ENCODE measurements around the gene EVX2.

EVX2 gene

DNA sequence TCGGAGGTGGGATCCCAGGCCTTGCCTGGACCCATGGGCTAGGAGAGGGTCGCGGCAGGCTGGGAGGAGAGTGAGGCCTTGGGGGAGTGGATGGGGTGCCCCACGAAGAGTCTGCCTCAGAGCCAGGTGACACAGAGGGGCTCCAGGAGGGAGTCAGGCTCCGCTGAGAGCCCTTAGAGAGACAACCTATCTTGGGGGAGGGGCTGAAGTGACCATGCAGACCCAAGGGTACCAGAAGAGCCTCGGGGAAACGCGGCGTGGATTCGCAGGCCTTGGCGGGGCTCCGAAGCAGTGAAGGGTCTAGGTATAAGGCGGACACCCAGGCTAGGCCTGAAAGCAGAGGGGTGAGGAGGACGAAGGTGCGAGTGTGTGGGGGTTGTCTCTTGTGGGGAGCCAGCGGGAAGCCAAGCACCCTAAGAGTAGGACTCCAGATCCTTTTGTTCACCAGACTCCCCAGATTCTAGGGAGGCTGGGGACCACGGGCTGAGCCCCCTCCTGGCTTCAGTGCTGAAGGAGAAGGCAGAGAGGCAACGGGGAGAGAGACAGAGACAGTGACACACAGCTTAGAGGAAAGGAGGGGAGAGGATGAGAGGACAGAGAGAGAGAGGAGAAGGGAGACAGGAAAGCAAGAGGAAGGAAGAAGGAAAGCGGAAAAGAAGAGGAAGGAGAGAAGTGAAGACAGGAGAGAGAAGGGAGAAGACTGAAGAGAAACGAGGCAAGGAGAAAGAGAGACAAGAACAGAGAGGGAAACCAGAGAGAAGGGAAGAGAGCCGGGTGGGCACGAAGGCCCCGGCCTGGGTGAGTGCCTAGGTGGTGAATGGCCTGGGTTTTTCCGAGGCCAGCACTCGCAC lies 22.2 kb upstream of the EVX2 start:
- no peak for TF ChIP-seq CTCF (conservative IDR thresholded peaks at IDR 0.05; ENCODE audit: control insufficient read depth, insufficient read depth, low read depth, low read length)
- no peak overlapping the region for H3K4me3 ChIP-seq (ENCODE audit: control insufficient read depth, low read depth, low read length)
- DNase-seq (ENCODE audit: low read depth) = no peak

DNA sequence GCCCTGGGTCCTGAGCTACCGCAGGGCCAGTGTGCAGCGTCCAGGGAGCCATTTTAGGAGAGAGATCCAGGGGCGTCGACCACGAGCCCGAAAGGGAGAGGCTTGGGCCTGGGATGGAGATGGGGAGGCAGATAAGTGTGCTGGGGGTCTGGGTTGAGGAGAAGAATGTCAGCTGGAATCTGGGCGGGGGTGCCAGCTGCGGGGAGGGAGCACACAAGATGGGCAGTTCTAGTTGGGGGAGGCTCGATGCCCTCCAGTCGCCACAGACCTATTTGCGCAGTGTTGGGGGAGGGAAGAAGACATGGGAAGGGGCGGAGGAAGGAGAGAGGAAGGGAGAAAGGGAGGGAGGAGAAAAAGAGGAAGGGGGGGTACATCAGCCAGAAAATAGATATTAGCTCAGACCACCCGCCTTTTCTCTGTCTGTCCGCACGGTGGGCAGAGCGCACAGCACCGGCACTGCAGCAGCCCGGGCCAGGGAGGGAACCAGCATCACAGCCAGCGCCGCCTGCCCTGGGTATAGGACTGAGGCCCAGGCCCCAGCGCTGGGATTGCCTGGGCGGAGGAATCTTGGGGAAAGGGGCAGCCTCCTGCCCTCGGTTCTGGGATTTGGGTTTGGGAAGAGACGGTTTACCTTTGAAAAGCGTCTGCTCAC lies 21.4 kb upstream of the EVX2 start:
- TF ChIP-seq CTCF (conservative IDR thresholded peaks at IDR 0.05; ENCODE audit: control insufficient read depth, insufficient read depth, low read depth, low read length) = no peak
- DNase-seq (ENCODE audit: low read depth) = no peak
- H3K4me3 ChIP-seq (ENCODE audit: control insufficient read depth, low read depth, low read length) = no peak overlapping the region

GRCh38 chr2:176104316-176105077 lies 20.7 kb upstream of the EVX2 start:
- H3K4me3 ChIP-seq (ENCODE audit: control insufficient read depth, low read depth, low read length) = no peak overlapping the region
- DNase-seq (ENCODE audit: low read depth) = peak; percentile 54
- no peak for TF ChIP-seq CTCF (conservative IDR thresholded peaks at IDR 0.05; ENCODE audit: control insufficient read depth, insufficient read depth, low read depth, low read length)

DNA sequence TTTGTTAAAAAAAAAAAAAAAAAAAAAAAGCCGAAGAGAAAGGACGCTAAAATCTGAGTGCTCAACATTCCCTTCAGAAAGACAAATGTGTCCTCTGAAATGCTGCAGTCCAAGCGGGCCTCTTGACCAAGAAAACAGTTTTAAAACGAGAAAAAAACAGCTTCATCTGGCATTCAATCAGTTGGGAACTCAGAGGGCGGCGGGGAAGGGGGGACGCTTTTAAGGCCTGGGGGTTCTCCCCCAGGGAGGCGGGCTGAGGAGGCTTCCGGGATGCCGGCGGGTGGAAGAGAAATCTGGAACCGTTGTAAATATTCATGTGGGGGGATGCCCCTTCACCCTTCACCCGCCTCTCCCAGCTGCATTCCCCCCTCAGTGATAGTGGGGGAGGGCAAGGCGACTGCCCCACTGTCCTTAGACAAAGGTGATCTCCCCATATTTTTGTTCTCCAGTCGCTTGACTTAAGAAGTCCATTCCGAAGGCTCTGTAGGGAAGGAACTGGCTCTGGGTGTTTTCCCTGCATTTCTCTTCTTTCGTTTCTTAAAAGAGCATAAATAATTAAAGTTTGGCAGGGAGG lies 20.1 kb upstream of the EVX2 start:
- DNase-seq (ENCODE audit: low read depth) = no peak
- TF ChIP-seq CTCF (conservative IDR thresholded peaks at IDR 0.05; ENCODE audit: control insufficient read depth, insufficient read depth, low read depth, low read length) = no peak
- no peak overlapping the region for H3K4me3 ChIP-seq (ENCODE audit: control insufficient read depth, low read depth, low read length)

DNA sequence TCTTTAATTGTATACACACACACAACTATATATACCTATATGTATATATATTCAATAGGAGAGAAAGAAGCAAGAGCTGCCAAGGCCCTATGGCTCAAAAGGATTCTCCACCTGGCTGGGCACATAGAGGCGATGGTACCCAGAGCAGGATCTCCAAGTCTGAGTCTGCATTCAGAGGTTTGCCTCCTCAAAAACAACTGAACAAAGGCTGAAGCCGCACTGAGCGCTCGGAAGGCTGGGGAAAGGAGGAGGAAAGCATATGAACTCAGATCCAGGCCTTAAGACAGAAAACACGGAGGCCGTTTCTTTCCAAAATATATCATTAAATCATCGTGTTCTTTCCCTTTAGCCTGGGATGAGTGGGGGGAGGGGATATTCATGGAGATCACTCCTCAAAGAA lies 19.4 kb upstream of the EVX2 start:
- no peak overlapping the region for H3K4me3 ChIP-seq (ENCODE audit: control insufficient read depth, low read depth, low read length)
- DNase-seq (ENCODE audit: low read depth) = no peak
- TF ChIP-seq CTCF (conservative IDR thresholded peaks at IDR 0.05; ENCODE audit: control insufficient read depth, insufficient read depth, low read depth, low read length) = no peak

GRCh38 chr2:176102309-176102866 lies 18.6 kb upstream of the EVX2 start:
- no peak for DNase-seq (ENCODE audit: low read depth)
- no peak overlapping the region for H3K4me3 ChIP-seq (ENCODE audit: control insufficient read depth, low read depth, low read length)
- no peak for TF ChIP-seq CTCF (conservative IDR thresholded peaks at IDR 0.05; ENCODE audit: control insufficient read depth, insufficient read depth, low read depth, low read length)

Data from fibroblast of mammary gland (primary cell).